Muscle of arm (tissue), 12 donors: ENCODE results near the gene TEX52. TPM values are rescaled to one million over a fixed set of nuclear protein-coding genes. Genes with fewer than 3 reads are reported as not detected.

Experiments
- DNase-seq: peaks from one replicate; pipeline ENCODE4 v3.0.0-alpha.2; 2013
- polyA plus RNA-seq, 12 donors: library from polyadenylated mRNA; unstranded; fragments of 120-200 nt; gene quantifications; one replicate each; pipeline ENCODE4 v1.2.1, GENCODE V29; 2013; ENCODE audit not compliant: insufficient read length in 12 of 12

TEX52 gene
- polyA plus RNA-seq, 12 donors = 0.22 to 1.6 (median 0.75) TPM; not detected in 2

GRCh38 chr12:2833327-2833726 is 23.5 kb downstream of the TEX52 start:
- DNase-seq = no peak

DNA sequence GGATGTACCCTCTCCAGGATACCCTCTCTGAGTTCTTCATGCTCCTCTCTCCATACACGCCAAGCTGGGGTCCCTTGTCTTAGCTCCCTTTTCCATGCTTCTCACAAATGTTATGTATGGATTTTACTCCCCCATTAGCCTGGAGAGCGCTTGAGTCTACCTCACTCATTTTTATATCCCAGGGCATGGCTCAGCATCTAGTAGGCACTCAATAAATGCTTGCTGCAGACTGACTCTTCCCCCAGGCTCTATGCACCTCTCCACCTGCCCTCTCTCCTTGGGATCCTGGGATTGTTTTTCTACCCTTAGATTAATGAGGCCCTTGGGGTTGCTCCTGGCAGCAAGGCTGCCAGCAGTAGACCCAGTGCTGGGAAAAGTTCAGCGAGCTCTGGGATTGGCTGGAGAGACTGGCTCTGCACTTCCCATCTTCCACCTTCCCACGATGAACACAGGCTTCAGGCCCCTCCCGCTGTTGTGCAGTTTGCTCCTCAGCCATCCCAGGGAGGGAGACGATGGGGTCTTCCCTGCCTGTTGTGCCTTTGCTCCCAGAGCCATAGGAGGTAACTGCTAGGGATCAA is 24.2 kb downstream of the TEX52 start:
- no peak for DNase-seq

- no peak for DNase-seq
Measured at GRCh38 chr12:2829275-2829674, 27.6 kb downstream of the TEX52 start.

GRCh38 chr12:2826721-2827515 is 29.9 kb downstream of the TEX52 start:
- no peak for DNase-seq

DNA sequence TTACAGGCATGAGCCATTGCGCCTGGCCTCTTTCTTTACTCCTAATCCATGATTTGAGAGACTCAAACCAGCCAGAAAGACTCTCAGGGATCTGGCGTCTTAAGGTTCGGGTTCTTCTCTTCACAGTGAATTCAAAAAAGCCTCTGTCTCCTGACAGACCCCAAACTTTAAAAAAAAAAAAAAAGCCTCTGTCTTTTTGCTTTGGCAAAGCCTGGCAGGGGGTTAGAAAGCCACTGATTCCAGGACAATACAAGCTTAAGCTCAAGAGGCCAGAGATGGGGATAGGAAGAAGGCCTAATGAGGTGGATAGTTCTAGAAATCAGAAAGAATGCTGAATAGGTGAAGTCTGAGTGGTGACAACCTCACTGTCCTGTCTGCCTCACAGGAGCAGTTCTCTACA is 30.8 kb downstream of the TEX52 start:
- no peak for DNase-seq

DNA sequence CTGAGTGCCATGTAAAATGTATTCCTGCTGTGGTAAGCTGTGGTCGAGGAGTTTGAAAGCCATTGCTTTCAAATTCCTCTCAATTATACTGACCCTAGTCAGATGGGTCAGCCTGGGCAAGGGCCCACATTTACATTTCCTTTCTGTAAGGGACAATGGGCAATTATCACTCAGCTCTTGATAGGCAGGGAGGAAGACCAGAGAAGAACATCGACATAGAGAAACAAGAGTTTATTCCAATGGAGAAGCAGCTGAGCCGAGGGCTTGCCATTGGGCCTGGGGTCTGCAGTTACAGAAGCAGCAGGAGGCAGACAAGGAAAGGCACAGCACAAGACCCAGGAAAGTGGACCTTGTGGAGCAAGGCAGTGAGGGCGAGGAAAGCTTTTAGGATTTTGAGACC is 31.7 kb downstream of the TEX52 start:
- no peak for DNase-seq

- no peak for DNase-seq
Measured at GRCh38 chr12:2824541-2824940, 32.3 kb downstream of the TEX52 start.

DNA sequence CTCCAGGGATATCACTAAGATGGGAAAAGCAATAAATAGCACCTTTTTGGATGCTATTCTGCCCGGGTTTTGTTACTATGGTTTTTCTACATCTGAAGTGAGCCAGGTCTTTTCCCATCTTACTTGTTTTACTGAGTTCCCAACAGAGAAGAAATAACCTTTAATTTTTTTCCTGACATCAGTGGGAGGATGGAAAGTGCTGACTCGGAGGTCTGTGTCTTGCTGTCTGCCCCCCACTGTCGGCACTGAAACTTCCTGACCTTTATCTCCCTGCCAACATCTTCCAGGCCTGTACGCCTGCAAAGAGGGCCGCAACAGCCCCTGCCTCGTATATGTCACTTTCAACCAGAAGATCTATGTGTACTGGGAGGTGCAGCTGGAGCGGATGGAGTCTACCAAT is 33.4 kb downstream of the TEX52 start:
- no peak for DNase-seq

- no peak for DNase-seq
Measured at GRCh38 chr12:2820432-2820831, 36.4 kb downstream of the TEX52 start.

DNA sequence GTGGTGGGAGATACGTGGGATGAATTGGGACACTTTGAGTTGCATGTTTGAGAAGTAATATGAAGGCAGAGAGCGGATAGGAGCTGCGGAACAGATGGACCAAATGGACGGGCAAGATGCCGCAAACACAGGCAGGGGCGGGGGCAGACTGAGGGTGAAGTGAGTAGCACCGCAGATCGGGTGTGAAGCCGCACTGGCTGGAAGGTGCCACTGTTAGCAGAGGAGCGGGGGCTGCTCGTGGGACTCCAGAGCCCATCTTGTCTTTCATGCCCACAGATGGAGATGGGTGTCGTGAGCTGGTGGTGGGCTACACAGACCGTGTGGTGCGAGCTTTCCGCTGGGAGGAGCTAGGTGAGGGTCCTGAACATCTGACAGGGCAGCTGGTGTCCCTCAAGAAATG is 37.0 kb downstream of the TEX52 start:
- no peak for DNase-seq

GRCh38 chr12:2813214-2814185 is 43.3 kb downstream of the TEX52 start:
- DNase-seq = peak; percentile 42

DNA sequence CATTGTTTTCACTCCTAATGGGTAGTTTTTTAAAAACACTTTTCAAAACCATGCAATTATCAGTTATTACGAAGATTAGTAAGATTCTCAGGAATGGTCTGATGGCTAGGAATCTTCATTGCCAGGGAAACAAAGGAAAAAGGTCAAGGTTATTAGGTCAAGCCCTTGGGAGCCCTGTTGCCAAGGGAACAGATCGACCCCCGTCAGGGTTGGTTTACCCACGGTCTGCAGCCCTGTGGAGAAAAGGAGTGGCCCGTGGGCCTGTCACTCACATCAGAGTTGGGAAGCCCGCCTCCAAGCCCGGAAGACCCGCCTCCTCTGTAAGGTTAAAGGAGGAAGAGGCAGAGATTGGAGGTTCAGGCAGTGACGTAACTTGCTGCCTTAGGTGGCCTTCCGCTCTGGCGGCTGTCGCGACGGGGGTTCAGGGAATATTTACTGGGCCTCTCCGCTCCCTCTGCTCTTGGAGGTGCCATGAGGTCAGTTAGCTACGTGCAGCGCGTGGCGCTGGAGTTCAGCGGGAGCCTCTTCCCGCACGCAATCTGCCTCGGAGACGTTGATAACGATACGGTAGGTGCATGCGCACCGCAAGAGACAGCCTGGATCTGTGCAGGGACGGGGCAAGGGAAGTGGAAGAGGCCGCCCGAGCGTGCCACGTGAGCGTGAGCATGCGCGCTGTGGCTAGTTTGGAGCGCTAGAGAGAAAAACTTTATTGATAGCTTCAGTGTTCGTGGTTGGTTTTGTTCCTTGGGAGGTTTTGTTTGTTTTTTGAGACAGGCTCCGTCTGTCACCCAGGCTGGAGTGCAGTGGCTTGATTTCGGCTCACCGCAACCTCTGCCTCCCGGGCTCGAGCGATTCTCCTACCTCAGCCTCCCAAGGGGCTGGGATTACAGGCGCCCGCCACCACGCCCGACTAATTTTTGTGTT is 44.3 kb downstream of the TEX52 start, which contains the start of gene ITFG2:
Gene ITFG2 (plus strand): TSS at position 379 of the 924 bp plus-strand sequence. CDS start 93 bp downstream, at position 472.
- peak; percentile 98 for DNase-seq

- no peak for DNase-seq
Measured at GRCh38 chr12:2811801-2812200, 45.0 kb downstream of the TEX52 start.

DNA sequence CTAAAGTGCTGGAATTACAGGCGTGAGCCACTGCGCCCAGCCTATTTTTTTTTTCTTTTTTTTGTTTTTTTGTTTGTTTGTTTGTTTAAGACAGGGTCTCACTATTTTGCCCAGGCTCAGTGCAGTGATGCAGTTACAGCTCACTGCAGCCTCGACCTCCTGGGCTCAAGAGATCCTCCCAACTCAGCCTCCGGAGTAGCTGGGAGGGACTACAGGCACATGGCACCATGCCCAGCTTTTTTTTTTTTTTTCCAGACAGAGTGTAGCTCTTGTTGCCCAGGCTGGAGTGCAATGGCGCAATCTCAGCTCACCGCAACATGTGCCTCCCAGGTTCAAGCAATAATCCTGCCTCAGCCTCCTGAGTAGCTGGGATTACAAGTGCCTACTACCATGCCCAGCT is 50.1 kb downstream of the TEX52 start:
- DNase-seq = no peak

DNA sequence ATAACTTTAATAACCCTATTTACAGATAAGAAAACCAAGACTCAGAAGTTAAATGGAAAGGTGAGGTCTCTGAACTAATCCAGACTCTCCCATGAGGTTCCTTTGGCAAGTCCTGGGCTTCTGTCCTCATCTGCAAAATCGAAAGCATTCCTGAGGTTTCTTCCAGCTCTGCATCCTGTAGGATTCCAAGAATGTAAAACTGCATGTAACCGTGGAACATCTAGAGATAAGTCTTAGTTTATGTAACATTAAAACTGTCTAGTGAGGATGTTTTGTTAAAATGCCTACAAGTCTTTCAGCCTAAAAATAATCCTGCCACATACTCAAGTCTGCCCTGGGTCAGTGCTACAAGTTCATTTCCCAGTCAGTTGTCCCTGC is 51.7 kb downstream of the TEX52 start:
- DNase-seq = no peak

GRCh38 chr12:2804393-2805142 is 52.3 kb downstream of the TEX52 start:
- no peak for DNase-seq

- no peak for DNase-seq
Measured at GRCh38 chr12:2803635-2804392, 53.0 kb downstream of the TEX52 start.

DNA sequence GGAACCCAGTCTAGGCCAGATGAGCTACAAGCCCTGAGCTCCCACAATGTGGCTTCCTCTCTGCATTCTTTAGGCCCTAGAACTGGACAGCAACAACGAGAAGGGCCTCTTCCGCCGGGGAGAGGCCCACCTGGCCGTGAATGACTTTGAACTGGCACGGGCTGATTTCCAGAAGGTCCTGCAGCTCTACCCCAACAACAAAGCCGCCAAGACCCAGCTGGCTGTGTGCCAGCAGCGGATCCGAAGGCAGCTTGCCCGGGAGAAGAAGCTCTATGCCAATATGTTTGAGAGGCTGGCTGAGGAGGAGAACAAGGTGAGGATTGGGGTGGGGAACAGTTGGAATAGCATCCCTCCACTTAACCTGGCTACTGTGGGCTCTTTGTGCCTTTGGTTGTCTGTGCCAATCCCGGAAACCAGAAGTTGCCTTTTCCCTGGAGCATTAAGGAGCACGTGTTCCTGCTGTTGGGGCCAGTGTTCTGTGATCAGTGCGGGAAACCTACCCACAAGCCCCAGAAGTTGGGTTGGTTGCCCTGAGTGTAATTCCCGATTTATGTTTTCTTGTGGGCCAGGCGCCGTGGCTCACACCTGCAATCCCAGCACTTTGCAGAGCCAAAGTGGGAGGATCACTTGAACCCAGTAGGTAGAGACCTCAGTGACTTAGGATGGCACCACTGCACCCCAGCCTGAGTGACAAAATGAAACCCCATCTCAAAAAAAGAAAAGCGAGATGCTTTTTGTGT is 55.6 kb downstream of the TEX52 start:
- no peak for DNase-seq

GRCh38 chr12:2800046-2800570 is 56.7 kb downstream of the TEX52 start:
- no peak for DNase-seq
